K562 (cell line): ENCODE data around the gene ARID3C. TPM values are rescaled to one million over a fixed set of nuclear protein-coding genes. Genes with fewer than 3 reads are reported as not detected.

Experiments
- ESRRA ChIP-seq: fragments of 450-650 bp; IDR thresholded peaks from 2 replicates; pipeline ENCODE4 v1.6.1; 2014; ENCODE audit warnings: low read depth, mild to moderate bottlenecking, moderate library complexity, borderline replicate concordance
- ETV5 ChIP-seq: sonication (generic); formaldehyde crosslinking; IDR thresholded peaks from 2 replicates; pipeline ENCODE4 v1.4.0; 2020; ENCODE audit warnings: low read depth, mild to moderate bottlenecking, missing genetic modification reagents
- NEUROD1 ChIP-seq: fragments of 150-350 bp; IDR thresholded peaks from 2 replicates; pipeline ENCODE4 v1.6.1; 2014; ENCODE audit warnings: borderline replicate concordance, low read length, low read depth; ENCODE audit not compliant: partially characterized antibody
- SMC3 ChIP-seq: conservative IDR thresholded peaks from 2 replicates; pipeline ENCODE4 v1.6.1; 2011; ENCODE audit warnings: low read depth, low read length, improper control_type of control experiment; ENCODE audit not compliant: insufficient read depth
- SOX6 ChIP-seq: fragments of 450-650 bp; IDR thresholded peaks from 2 replicates; pipeline ENCODE4 v1.6.1; 2014; ENCODE audit warnings: mild to moderate bottlenecking
- UBTF ChIP-seq, 2 experiments: IDR thresholded peaks; 2 replicates each; pipeline ENCODE4 v1.6.1; 2012; ENCODE audit warnings: improper control_type of control experiment in 2 of 2, low read depth in 2 of 2, low read length in 2 of 2, borderline replicate concordance in 1 of 2
- XRCC5 ChIP-seq: fragments of 200-400 bp; formaldehyde crosslinking; IDR thresholded peaks from 2 replicates; pipeline ENCODE4 v1.6.1; 2017; ENCODE audit warnings: low read depth, mild to moderate bottlenecking, low read length
- ZBTB40 ChIP-seq, 2 experiments: fragments of 450-650 bp in 1 of 2; sonication (generic) in 1 of 2; formaldehyde crosslinking in 1 of 2; IDR thresholded peaks; 2 replicates each; pipeline versions ENCODE4 v1.7.1 to v1.9.0; 2016 to 2022; ENCODE audit warnings: inconsistent platforms in 1 of 2, mild to moderate bottlenecking in 1 of 2, missing genetic modification reagents in 1 of 2
- ZFP91 ChIP-seq: sonication (generic); formaldehyde crosslinking; IDR thresholded peaks from 2 replicates; pipeline ENCODE4 v1.8.0; 2022; ENCODE audit warnings: mild to moderate bottlenecking, missing genetic modification reagents
- ZNF316 ChIP-seq: fragments of 450-650 bp; IDR thresholded peaks from 2 replicates; pipeline ENCODE4 v1.6.1; 2016
- polyA plus RNA-seq, 8 experiments: library from polyadenylated mRNA; depleted of rRNA in 4 of 8; stranded (reverse) in 5 of 8; unstranded in 3 of 8; fragments of >200 nt; fragmentation: Nextera tagmentation in 2 of 8; fragmentation: Illumina TruSeq in 1 of 8; extraction: Ambion mirVana in 2 of 8; extraction: Trizol in 1 of 8; gene quantifications; 2 replicates each; pipeline versions ENCODE4 v1.2.1 to v1.2.3, GENCODE V29; 2011 to 2014; ENCODE audit warnings: inconsistent platforms in 1 of 8, missing spikeins in 1 of 8
- total RNA-seq, 7 experiments: library from RNA; depleted of rRNA in 6 of 7; stranded (reverse); fragments of >200 nt in 6 of 7; fragmentation: Illumina TruSeq in 2 of 7; extraction: Trizol in 2 of 7; gene quantifications; 2 replicates each; pipeline versions ENCODE4 v1.2.1 to v1.2.3, GENCODE V29; 2011 to 2021; ENCODE audit warnings: low replicate concordance in 1 of 7

ARID3C gene
- total and polyA plus RNA-seq, 9 of the 15 experiments (the other 6 are each of a cell fraction or from before 2014, with no cell fraction given), result not detected

- TF ChIP-seq ZBTB40 (IDR thresholded peaks at IDR 0.05) (peak; percentile 28; the same call in 1 of the 2 replicates), ZBTB40 (CRISPR knock-in tag; IDR thresholded peaks at IDR 0.05) (no peak), NEUROD1 (peak; percentile 28), ZNF316 (no peak), ETV5 (CRISPR knock-in tag) (0 out of 2 replicates have a peak, but pooled peaks have one; percentile 30), ESRRA (0 out of 2 replicates have a peak, but pooled peaks have one; percentile 13), SMC3 (peak; percentile 29; the same call in 1 of the 2 replicates), XRCC5 (peak; percentile 60; the same call in 1 of the 2 replicates), UBTF (IDR thresholded peaks at IDR 0.05; ENCODE audit: borderline replicate concordance in 1 of 2, low read depth in 2 of 2, low read length in 2 of 2) (0 out of 4 replicates have a peak, but pooled peaks of 1 of the 2 experiments have one; percentile 34), ZFP91 (CRISPR knock-in tag) (no peak), SOX6 (0 out of 2 replicates have a peak, but pooled peaks have one; percentile 15)
These were observed 35.6 kb upstream of the ARID3C start (continued) for GRCh38 chr9:34664281-34665066.
